ENCODE results near the gene SLC22A23. TPM values are rescaled to one million over a fixed set of nuclear protein-coding genes. Genes with fewer than 3 reads are reported as not detected.

SLC22A23 gene
- total RNA-seq, 1 donor from 2014 or later, result 5.7 TPM

DNA sequence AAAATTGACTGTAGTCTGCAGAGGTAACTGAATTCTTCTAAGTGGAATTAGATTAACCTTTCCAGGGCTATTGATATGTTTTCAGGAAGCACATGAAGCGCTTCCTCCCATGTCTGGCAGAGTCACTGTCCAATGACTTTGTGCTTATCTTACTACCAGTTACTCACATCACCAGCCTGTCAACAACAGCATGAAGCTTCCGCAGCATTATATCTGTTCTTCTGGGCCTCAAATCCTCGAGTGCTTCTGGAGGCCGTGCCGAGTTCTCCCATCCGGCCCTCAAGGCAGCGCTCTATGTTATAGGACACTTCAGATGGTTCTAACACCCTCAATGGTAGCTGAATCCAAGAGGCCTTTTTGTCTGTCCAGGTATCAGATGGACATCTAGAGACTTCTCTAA is 164.9 kb downstream of the SLC22A23 start:
- H3K36me3 Mint-ChIP-seq (ENCODE audit: low read depth, unreplicated experiment), result peaks cover 9% of the 10 kb centered on the region
- no peak overlapping the region for H3K4me3 Mint-ChIP-seq (ENCODE audit: unreplicated experiment)
- Histone ChIP-seq H3K4me1 (ENCODE audit: insufficient read depth, low read length) (peaks cover 3% of the 10 kb centered on the region), H3K9me3 (ENCODE audit: insufficient read depth, low read depth, low read length) (no peaks in the 10 kb centered on the region), H3K36me3 (ENCODE audit: insufficient read depth, low read length) (no peaks in the 10 kb centered on the region), H4K20me1 (ENCODE audit: insufficient read depth, low read length) (no peaks in the 10 kb centered on the region), H3K9ac (ENCODE audit: low read length) (no peak overlapping the region), H3K79me2 (ENCODE audit: insufficient read depth, low read length) (no peaks in the 10 kb centered on the region), H3K27ac (ENCODE audit: low read depth, low read length) (no peak overlapping the region), H3K4me3 (ENCODE audit: insufficient read depth, low read depth, low read length) (no peak overlapping the region), H2AFZ (ENCODE audit: low read depth, low read length) (no peak overlapping the region), H3K4me2 (ENCODE audit: low read length) (no peak overlapping the region), H3K27me3 (ENCODE audit: insufficient read depth, low read length) (no peaks in the 10 kb centered on the region)
- peaks cover 3% of the 10 kb centered on the region for H3K4me1 Mint-ChIP-seq (ENCODE audit: low read depth, unreplicated experiment)
- FAIRE-seq (no peak), DNase-seq (ENCODE audit: low read depth) (no peak)
- TF ChIP-seq, protein P1, sequence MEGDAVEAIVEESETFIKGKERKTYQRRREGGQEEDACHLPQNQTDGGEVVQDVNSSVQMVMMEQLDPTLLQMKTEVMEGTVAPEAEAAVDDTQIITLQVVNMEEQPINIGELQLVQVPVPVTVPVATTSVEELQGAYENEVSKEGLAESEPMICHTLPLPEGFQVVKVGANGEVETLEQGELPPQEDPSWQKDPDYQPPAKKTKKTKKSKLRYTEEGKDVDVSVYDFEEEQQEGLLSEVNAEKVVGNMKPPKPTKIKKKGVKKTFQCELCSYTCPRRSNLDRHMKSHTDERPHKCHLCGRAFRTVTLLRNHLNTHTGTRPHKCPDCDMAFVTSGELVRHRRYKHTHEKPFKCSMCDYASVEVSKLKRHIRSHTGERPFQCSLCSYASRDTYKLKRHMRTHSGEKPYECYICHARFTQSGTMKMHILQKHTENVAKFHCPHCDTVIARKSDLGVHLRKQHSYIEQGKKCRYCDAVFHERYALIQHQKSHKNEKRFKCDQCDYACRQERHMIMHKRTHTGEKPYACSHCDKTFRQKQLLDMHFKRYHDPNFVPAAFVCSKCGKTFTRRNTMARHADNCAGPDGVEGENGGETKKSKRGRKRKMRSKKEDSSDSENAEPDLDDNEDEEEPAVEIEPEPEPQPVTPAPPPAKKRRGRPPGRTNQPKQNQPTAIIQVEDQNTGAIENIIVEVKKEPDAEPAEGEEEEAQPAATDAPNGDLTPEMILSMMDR (IDR thresholded peaks at IDR 0.05; ENCODE audit: insufficient read depth, low read depth, low read length), result no peak
- no peak for TF ChIP-seq EZH2 (IDR thresholded peaks at IDR 0.05; ENCODE audit: insufficient read depth, low read length)
- no peak overlapping the region for H3K27ac Mint-ChIP-seq (ENCODE audit: unreplicated experiment)
- H3K27me3 Mint-ChIP-seq (ENCODE audit: low read depth, unreplicated experiment), result peaks cover 29% of the 10 kb centered on the region
- H3K9me3 Mint-ChIP-seq (ENCODE audit: unreplicated experiment), result no peaks in the 10 kb centered on the region

DNA sequence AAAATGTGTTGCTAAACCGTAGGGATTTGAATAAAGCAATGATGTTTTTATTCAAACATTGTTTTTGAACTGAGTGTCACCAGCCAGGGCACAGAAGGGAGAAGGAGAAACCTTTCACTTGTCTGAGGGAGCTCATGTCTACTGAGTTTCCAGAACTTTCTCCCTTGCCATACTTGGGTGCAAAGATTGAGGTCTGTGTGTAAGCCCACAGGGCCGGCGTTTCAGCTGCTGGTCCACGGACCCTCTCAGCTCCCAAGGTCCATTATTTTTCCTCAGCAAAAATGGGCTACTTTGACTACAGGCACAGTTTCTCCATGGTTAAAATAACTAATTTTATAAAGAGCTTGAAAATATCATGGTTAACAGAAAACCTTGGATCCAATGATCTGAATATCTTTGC is 165.5 kb downstream of the SLC22A23 start:
- FAIRE-seq, result no peak

DNA sequence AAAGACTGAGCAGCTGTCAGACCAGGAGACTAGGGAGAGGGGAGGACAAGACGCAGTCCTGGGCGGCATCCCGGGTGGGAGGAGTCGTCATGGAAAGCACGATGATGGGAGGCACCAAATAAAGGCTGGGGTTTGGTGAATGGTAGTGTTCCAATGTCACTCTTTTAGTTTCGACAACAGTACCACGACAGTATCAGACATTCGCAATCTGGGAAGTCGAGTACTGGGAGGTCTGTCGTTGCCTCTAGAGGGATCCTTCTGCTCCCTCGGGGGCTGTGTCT is 166.0 kb downstream of the SLC22A23 start:
- no peak overlapping the region for H3K9ac ChIP-seq (ENCODE audit: low read length)
- TF ChIP-seq, protein P1 (IDR thresholded peaks at IDR 0.05; ENCODE audit: insufficient read depth, low read depth, low read length), result no peak
- TF ChIP-seq EZH2 (IDR thresholded peaks at IDR 0.05; ENCODE audit: insufficient read depth, low read length), result no peak
- no peaks in the 10 kb centered on the region for H3K36me3 ChIP-seq (ENCODE audit: insufficient read depth, low read length)
- H3K4me2 ChIP-seq (ENCODE audit: low read length), result no peak overlapping the region
- no peaks in the 10 kb centered on the region for H3K9me3 ChIP-seq (ENCODE audit: insufficient read depth, low read depth, low read length)
- H4K20me1 ChIP-seq (ENCODE audit: insufficient read depth, low read length), result no peaks in the 10 kb centered on the region
- Mint-ChIP-seq H3K27ac (ENCODE audit: unreplicated experiment) (no peak overlapping the region), H3K27me3 (ENCODE audit: low read depth, unreplicated experiment) (peaks cover 26% of the 10 kb centered on the region), H3K4me3 (ENCODE audit: unreplicated experiment) (no peak overlapping the region), H3K9me3 (ENCODE audit: unreplicated experiment) (no peaks in the 10 kb centered on the region), H3K36me3 (ENCODE audit: low read depth, unreplicated experiment) (peaks cover 9% of the 10 kb centered on the region), H3K4me1 (ENCODE audit: low read depth, unreplicated experiment) (peaks cover 3% of the 10 kb centered on the region)
- no peaks in the 10 kb centered on the region for H3K27me3 ChIP-seq (ENCODE audit: insufficient read depth, low read length)
- no peak overlapping the region for H3K4me3 ChIP-seq (ENCODE audit: insufficient read depth, low read depth, low read length)
- DNase-seq (ENCODE audit: low read depth) (no peak), FAIRE-seq (no peak)
- H3K4me1 ChIP-seq (ENCODE audit: insufficient read depth, low read length), result no peaks in the 10 kb centered on the region
- H2AFZ ChIP-seq (ENCODE audit: low read depth, low read length), result no peak overlapping the region
- no peak overlapping the region for H3K27ac ChIP-seq (ENCODE audit: low read depth, low read length)
- no peaks in the 10 kb centered on the region for H3K79me2 ChIP-seq (ENCODE audit: insufficient read depth, low read length)

More for the DNA sequence above, 165.5 kb downstream of the SLC22A23 start:
- Histone ChIP-seq H3K4me1 (ENCODE audit: insufficient read depth, low read length) (no peaks in the 10 kb centered on the region), H3K9me3 (ENCODE audit: insufficient read depth, low read depth, low read length) (no peaks in the 10 kb centered on the region), H4K20me1 (ENCODE audit: insufficient read depth, low read length) (no peaks in the 10 kb centered on the region), H3K27ac (ENCODE audit: low read depth, low read length) (no peak overlapping the region), H3K27me3 (ENCODE audit: insufficient read depth, low read length) (no peaks in the 10 kb centered on the region), H3K36me3 (ENCODE audit: insufficient read depth, low read length) (no peaks in the 10 kb centered on the region), H3K9ac (ENCODE audit: low read length) (no peak overlapping the region), H3K4me3 (ENCODE audit: insufficient read depth, low read depth, low read length) (no peak overlapping the region), H3K79me2 (ENCODE audit: insufficient read depth, low read length) (no peaks in the 10 kb centered on the region), H3K4me2 (ENCODE audit: low read length) (no peak overlapping the region), H2AFZ (ENCODE audit: low read depth, low read length) (no peak overlapping the region)
- Mint-ChIP-seq H3K9me3 (ENCODE audit: unreplicated experiment) (no peaks in the 10 kb centered on the region), H3K36me3 (ENCODE audit: low read depth, unreplicated experiment) (peaks cover 9% of the 10 kb centered on the region), H3K27ac (ENCODE audit: unreplicated experiment) (no peak overlapping the region), H3K4me1 (ENCODE audit: low read depth, unreplicated experiment) (peaks cover 3% of the 10 kb centered on the region), H3K27me3 (ENCODE audit: low read depth, unreplicated experiment) (peaks cover 26% of the 10 kb centered on the region), H3K4me3 (ENCODE audit: unreplicated experiment) (no peak overlapping the region)
- DNase-seq (ENCODE audit: low read depth), result no peak
- TF ChIP-seq, protein P1 (IDR thresholded peaks at IDR 0.05; ENCODE audit: insufficient read depth, low read depth, low read length), result no peak
- no peak for TF ChIP-seq EZH2 (IDR thresholded peaks at IDR 0.05; ENCODE audit: insufficient read depth, low read length)
